ENCODE results near the gene ANGPTL2.
A peak's percentile ranks its signal among the peaks of the same experiment; 100 is the strongest.

The ANGPTL2 gene

DNA sequence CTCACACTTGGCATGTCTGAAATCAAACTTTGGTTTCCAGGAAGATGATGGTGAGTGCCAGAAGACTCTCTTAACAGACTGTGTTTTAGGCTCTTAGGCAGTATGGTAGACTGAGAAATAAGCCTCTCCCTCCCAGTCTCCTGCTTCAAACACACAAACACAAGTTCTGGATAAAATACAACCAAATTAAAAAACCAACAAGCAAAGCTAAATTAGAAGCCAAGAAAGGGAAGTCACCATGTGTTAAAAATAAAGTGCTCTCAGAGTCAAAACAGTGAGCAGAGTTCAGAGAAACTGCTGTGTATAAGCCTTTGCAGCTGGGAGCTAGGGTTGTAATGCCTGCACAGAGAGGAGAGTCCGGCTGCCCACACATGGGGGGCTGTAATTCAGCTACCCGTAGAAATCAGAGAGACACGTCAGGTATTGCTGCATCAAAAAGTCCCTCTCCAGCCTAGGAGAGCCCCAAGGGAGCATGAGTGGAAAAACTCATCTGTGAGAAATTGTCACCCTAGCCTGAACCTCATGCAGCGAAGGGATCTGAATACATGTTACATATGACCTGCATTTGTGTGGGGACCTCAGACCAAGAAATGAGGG, 62.6 kb downstream of the ANGPTL2 start:
- H3K4me1 Mint-ChIP-seq (ENCODE audit: low read depth) = peaks cover 10% of the 10 kb centered on the region
- no peak for DNase-seq (ENCODE audit: low spot score)
- peaks cover 10% of the 10 kb centered on the region for H3K27me3 Mint-ChIP-seq (ENCODE audit: low read depth)
- H3K36me3 Mint-ChIP-seq (ENCODE audit: low read depth) = no peaks in the 10 kb centered on the region
- H3K9me3 Mint-ChIP-seq = no peaks in the 10 kb centered on the region
- H3K4me3 Mint-ChIP-seq = no peak overlapping the region
- H3K27ac Mint-ChIP-seq = no peak overlapping the region

DNA sequence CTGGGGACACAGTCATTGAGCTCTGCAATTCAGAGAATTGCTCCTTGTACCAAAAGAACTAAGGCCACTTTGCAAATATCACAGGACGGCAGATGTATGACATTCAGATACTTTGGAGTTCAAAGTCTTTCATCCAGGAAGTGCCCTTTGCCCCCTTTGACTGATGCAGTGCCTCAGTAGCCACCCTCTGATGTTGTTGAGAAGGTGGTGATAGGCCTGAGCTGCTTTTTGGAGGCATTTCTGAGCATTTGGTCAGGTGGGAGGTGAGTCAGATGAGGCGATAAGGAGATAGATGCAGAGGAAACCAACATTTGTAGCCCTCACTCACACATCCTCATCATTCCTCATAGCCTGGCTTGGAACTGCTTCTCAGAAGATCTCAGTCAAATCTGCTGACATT, 63.4 kb downstream of the ANGPTL2 start:
- DNase-seq (ENCODE audit: low spot score) = no peak
- Mint-ChIP-seq H3K9me3 (no peaks in the 10 kb centered on the region), H3K27me3 (ENCODE audit: low read depth) (peaks cover 4% of the 10 kb centered on the region), H3K4me1 (ENCODE audit: low read depth) (peaks cover 10% of the 10 kb centered on the region), H3K36me3 (ENCODE audit: low read depth) (no peaks in the 10 kb centered on the region), H3K27ac (no peak overlapping the region), H3K4me3 (no peak overlapping the region)

DNA sequence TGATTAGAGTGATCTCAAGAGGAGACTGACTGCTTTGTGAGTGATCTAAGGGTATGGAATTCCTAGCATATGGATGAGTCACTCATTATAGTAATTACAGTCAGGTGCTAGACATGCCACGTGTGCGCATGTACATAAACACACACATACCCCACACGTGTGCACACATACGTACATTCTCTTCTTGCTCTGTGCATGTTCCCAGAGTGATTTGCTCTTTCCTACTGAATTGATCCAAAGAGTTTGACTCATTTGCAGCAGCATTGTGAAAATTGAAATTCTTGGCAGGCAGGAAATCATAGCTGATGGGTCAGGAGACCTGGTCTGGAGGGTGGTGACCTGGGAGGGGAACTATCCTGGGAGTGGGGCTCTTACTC, 63.8 kb downstream of the ANGPTL2 start:
- peaks cover 2% of the 10 kb centered on the region for H3K27me3 Mint-ChIP-seq (ENCODE audit: low read depth)

DNA sequence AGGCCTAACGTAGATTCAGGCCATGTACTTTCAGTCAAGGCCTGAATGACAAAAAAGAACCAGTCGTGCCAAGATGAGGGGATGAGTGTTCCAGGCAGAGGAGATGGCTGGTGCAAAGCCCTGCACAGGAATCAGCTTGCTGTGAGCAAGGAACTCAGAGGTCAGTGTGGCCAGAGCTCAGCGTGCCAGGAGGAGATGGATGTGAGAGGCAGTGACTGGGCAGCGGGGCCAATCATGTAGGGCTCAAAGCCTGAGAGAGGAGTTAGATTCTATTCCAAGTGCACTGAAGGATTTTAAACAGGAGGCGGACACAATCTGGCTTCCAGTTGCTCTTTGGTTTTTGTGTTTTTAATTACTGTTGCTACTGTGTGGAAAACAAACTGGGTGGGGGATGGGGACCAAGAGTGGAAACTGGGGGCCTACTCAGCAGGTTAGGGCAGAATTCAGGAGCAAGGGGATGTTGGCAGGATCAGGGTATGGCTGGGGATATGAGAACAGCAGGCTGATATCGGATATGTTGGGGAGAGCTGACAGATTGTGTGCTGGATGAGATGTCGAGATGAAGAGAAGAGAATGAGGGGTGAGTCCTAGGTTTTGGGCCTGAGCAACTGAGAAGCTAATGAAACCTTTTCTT, 64.3 kb downstream of the ANGPTL2 start:
- Mint-ChIP-seq H3K9me3 (no peaks in the 10 kb centered on the region), H3K4me3 (no peak overlapping the region), H3K36me3 (ENCODE audit: low read depth) (no peaks in the 10 kb centered on the region), H3K27me3 (ENCODE audit: low read depth) (peaks cover 2% of the 10 kb centered on the region), H3K27ac (no peak overlapping the region), H3K4me1 (ENCODE audit: low read depth) (peaks cover 10% of the 10 kb centered on the region)
- DNase-seq (ENCODE audit: low spot score) = no peak

More for the DNA sequence above, 63.8 kb downstream of the ANGPTL2 start:
- no peaks in the 10 kb centered on the region for H3K36me3 Mint-ChIP-seq (ENCODE audit: low read depth)
- peaks cover 10% of the 10 kb centered on the region for H3K4me1 Mint-ChIP-seq (ENCODE audit: low read depth)
- DNase-seq (ENCODE audit: low spot score) = no peak
- no peaks in the 10 kb centered on the region for H3K9me3 Mint-ChIP-seq
- H3K27ac Mint-ChIP-seq = no peak overlapping the region
- H3K4me3 Mint-ChIP-seq = no peak overlapping the region

DNA sequence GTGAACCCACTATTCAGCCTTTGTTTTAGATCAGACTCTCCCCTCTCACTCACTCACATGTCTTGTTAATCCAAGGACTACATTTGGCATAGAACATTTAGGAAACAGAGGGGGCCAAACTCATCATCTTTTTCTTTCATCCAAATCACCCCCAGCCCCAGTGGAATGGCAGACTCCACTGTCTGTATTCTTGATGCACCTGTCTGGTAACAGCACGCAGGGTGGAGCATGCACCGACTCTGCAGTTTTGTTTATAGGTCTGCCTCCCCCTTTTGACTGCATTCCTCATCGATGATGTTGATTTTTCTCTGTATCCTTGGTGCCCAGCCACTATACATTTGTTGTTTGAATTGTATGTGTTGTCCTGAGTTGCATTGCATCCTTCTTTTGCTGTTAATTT, 66.0 kb downstream of the ANGPTL2 start:
- H3K27ac Mint-ChIP-seq = no peak overlapping the region
- peaks cover 2% of the 10 kb centered on the region for H3K27me3 Mint-ChIP-seq (ENCODE audit: low read depth)

DNA sequence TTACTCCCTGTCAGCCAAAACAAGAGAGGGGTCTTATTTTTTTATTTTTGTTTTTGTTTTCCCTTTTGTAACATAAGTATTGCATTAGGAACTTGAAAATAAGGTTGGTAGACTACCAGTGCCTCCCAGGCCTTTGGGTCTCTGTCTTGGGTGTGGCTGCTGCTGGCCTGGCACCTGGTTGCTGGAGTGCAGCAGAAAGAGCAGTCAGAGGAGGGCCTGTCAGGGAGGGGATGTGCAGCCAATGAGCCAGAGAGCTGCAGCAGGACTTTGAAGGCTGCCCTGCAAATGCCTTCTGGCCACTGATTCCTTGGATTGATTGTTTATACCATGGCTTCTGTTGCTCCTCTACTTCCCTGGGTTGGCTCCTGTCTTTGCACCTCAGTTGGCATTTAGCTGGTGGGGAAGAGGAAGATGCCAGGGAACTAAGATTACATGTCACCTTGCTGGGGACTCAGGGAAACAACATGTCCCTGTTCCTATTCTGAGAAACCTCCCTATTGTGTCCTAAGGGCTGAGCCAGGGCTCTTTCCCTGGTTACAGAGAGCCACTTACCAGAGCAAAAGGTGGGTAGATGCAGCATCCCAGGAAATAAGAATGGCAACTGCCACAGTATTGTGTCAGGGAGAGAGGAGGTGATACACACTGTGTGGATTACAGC, 66.6 kb downstream of the ANGPTL2 start:
- no peak for DNase-seq (ENCODE audit: low spot score)
- H3K4me1 Mint-ChIP-seq (ENCODE audit: low read depth) = peaks cover 10% of the 10 kb centered on the region
- peaks cover 2% of the 10 kb centered on the region for H3K27me3 Mint-ChIP-seq (ENCODE audit: low read depth)
- H3K27ac Mint-ChIP-seq = no peak overlapping the region
- no peaks in the 10 kb centered on the region for H3K36me3 Mint-ChIP-seq (ENCODE audit: low read depth)
- no peaks in the 10 kb centered on the region for H3K9me3 Mint-ChIP-seq
- no peak overlapping the region for H3K4me3 Mint-ChIP-seq

More for the DNA sequence above, 66.0 kb downstream of the ANGPTL2 start:
- Mint-ChIP-seq H3K4me1 (ENCODE audit: low read depth) (peaks cover 10% of the 10 kb centered on the region), H3K9me3 (no peaks in the 10 kb centered on the region), H3K4me3 (no peak overlapping the region), H3K36me3 (ENCODE audit: low read depth) (no peaks in the 10 kb centered on the region)
- no peak for DNase-seq (ENCODE audit: low spot score)

DNA sequence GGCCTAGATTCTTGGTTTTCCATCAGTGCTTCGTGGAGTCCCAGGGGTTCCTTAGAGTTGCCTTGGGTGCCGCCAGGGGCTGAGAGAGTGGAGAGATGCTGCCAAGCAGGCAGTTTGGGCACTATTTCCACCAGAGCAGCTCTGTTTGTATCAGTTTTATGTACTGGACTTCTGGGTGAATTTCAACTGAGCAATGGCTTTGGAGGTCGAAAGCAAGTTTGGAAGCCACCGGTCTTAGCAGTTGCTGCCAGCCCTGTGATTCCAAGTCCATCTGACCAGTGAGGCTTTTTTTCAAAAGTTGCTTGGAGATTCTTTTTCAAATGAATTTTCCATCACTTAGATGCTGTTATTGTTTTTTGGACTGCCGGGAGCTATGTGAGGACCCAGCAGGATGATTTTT, 68.5 kb downstream of the ANGPTL2 start:
- Mint-ChIP-seq H3K9me3 (no peaks in the 10 kb centered on the region), H3K27ac (no peak overlapping the region), H3K27me3 (ENCODE audit: low read depth) (no peaks in the 10 kb centered on the region), H3K4me1 (ENCODE audit: low read depth) (peaks cover 14% of the 10 kb centered on the region), H3K4me3 (no peak overlapping the region), H3K36me3 (ENCODE audit: low read depth) (no peaks in the 10 kb centered on the region)
- no peak for DNase-seq (ENCODE audit: low spot score)

DNA sequence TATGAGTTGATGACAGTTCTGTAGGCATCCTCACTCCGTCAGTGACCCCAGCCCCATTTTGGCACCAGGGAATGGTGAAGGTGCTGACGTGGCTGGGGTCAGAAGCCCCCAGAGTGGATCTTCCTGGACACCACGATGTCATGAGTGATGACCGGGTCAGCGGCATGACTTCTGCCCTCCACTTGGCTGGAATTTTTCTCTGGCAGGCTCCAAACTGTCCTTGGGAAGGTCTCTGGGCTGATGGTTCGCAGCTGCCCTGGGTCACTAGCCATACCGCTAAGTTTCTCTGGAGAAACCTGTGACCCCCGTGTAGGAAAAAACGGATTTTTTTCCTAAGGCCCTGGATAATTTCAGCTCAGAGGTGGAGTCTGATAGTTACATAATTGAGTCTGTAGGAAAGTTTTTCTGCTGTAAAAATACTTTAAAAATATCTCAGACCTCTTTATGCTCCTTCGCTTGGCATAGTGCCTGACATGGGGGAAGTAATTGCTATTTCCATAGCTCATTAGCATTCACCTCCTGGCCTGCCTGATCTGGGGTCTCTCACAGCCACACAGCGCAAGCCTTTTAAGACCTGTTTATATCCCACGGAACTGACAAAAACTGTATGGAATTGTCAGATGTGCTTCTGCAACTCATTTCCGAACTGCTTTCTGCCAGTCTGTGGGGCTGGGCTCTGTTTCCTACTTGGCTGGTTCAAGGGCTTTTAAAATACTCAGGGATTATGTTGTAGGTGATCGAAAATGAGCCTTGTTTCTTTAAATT, 69.2 kb downstream of the ANGPTL2 start:
- Mint-ChIP-seq H3K27me3 (ENCODE audit: low read depth) (peaks cover 1% of the 10 kb centered on the region), H3K4me1 (ENCODE audit: low read depth) (peaks cover 15% of the 10 kb centered on the region), H3K36me3 (ENCODE audit: low read depth) (no peaks in the 10 kb centered on the region), H3K9me3 (no peaks in the 10 kb centered on the region), H3K4me3 (no peak overlapping the region), H3K27ac (no peak overlapping the region)
- no peak for DNase-seq (ENCODE audit: low spot score)

DNA sequence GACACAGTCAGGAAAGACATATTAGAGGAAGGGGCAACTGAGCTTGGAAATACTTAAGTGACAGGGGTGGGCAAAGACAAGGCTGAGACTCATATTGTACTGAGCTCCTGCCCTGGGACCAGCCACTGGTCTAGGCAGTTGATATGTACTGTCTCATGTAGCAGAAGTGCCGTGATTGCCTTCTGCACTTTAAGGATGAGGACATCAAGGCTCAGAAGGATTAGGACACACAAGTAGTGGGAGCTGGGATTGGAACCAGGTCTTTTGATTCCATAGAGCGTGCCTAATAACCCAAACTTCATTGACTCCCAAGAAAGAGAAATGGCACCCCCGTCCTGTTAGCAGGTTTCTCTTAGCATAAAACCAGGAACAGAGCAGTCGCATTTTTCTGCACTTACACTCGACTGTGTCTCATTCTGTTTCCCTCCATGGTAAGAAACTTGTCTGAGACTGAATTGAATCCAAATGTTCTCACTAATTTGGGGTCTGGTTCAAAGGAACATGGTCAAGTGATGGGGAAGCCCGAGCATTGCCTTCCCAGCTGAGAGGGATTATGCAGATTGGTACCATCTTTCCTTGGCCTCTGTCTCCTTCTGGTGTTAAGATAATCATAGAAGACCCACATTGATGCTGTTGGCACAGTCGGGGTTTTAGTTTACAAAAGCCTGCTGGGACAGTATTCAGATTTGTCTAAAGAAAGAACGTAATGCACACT, 70.4 kb downstream of the ANGPTL2 start:
- Mint-ChIP-seq H3K27ac (no peak overlapping the region), H3K4me1 (ENCODE audit: low read depth) (peaks cover 20% of the 10 kb centered on the region), H3K9me3 (no peaks in the 10 kb centered on the region), H3K27me3 (ENCODE audit: low read depth) (peaks cover 6% of the 10 kb centered on the region), H3K4me3 (no peak overlapping the region), H3K36me3 (ENCODE audit: low read depth) (peaks cover 3% of the 10 kb centered on the region)
- DNase-seq (ENCODE audit: low spot score) = no peak

DNA sequence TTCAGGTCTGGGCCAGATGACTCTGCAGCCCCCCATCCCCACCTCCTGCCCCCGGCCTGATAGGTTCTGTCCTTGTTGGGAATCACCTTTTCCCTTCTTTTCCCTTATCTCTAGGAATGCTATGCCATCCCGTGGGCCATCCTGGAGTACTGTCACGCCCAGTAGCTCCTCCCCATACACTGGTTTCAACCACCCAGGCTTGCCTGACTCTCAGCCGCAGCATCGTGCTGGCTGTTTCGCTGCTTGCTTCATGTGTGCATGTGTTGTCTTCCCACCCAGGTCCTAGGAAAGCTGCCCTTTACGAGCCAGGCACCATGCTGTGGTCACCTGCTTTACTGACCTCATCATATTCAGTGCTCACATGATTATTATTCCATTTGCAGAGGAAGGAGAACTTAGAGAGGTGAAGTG, 71.8 kb downstream of the ANGPTL2 start:
- Mint-ChIP-seq H3K27me3 (ENCODE audit: low read depth) (peaks cover 12% of the 10 kb centered on the region), H3K9me3 (no peaks in the 10 kb centered on the region), H3K36me3 (ENCODE audit: low read depth) (peaks cover 3% of the 10 kb centered on the region), H3K4me3 (no peak overlapping the region), H3K27ac (no peak overlapping the region), H3K4me1 (ENCODE audit: low read depth) (peaks cover 20% of the 10 kb centered on the region)
- no peak for DNase-seq (ENCODE audit: low spot score)

DNA sequence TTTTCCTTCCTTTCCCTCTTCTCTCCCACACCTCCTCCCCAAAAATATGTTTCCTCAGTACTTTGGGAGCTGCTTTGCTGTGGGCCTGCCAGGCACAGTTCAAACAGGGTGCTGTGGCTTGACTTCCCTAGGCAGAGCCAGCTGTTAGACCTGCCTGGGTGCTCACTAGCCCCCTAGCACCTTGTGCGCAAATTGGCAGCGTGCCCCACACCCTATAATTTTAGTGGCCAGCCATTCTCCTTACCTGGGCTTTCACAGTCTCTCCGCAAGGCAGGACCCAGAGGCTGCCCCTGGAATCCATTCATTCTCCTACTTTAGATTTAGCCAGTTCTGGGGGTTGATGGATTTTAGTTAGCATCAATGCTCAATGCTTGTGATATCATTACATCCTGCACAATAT, 72.3 kb downstream of the ANGPTL2 start:
- H3K27me3 Mint-ChIP-seq (ENCODE audit: low read depth) = peaks cover 16% of the 10 kb centered on the region
- peaks cover 3% of the 10 kb centered on the region for H3K36me3 Mint-ChIP-seq (ENCODE audit: low read depth)
- H3K9me3 Mint-ChIP-seq = no peaks in the 10 kb centered on the region
- no peak overlapping the region for H3K4me3 Mint-ChIP-seq
- DNase-seq (ENCODE audit: low spot score) = no peak
- H3K4me1 Mint-ChIP-seq (ENCODE audit: low read depth) = peaks cover 20% of the 10 kb centered on the region
- H3K27ac Mint-ChIP-seq = no peak overlapping the region

DNA sequence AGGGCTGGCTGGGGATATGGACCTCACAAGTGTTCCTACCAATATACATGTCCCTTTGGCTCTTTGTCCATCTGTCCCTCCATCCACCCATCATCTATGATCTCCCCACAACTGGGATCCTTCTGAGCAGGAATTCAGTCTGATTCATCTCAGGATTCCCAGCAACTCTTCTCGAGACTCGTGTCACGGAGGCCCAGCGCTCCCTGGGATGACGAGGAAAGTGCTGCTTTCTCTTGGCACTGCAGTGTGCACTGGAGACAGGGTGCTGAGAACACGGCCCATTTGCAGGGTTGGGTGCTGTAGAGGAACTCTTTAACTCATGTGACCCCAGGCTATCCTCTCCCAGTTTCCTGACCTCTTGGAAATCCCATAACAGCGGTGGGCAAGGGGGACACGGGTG, 72.9 kb downstream of the ANGPTL2 start:
- peaks cover 20% of the 10 kb centered on the region for H3K4me1 Mint-ChIP-seq (ENCODE audit: low read depth)
- peaks cover 19% of the 10 kb centered on the region for H3K27me3 Mint-ChIP-seq (ENCODE audit: low read depth)
- H3K36me3 Mint-ChIP-seq (ENCODE audit: low read depth) = peaks cover 3% of the 10 kb centered on the region
- H3K4me3 Mint-ChIP-seq = peak overlapping the region; percentile 20
- peak overlapping the region; percentile 42 for H3K27ac Mint-ChIP-seq
- DNase-seq (ENCODE audit: low spot score) = no peak
- H3K9me3 Mint-ChIP-seq = no peaks in the 10 kb centered on the region

DNA sequence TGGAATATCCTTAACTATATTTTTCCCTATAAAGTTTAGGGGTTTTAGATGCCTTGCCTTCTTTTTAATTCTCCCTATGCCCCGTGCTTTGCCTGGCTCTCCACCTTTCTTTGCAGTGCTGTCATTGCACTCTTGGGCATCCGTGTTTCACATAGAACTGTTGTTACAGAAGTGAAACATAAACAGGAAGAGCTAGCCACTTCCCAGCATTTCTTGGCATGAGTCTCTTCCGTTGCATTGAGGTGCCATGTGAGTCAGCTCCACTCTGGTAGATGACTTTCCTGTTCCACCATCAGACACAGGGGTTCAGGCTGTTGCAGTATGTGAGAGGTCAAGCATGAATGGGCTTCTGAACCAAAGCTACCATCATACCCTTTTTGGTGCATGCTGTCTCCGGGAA, 73.4 kb downstream of the ANGPTL2 start:
- H3K4me1 Mint-ChIP-seq (ENCODE audit: low read depth) = peaks cover 20% of the 10 kb centered on the region
- DNase-seq (ENCODE audit: low spot score) = peak; percentile 52
- H3K27me3 Mint-ChIP-seq (ENCODE audit: low read depth) = peaks cover 21% of the 10 kb centered on the region
- H3K27ac Mint-ChIP-seq = peak overlapping the region; percentile 71
- no peaks in the 10 kb centered on the region for H3K9me3 Mint-ChIP-seq
- peak overlapping the region; percentile 73 for H3K4me3 Mint-ChIP-seq
- H3K36me3 Mint-ChIP-seq (ENCODE audit: low read depth) = peaks cover 3% of the 10 kb centered on the region

Measured in T-helper 2 cell treated with Interferon-gamma antibody and Interleukin-4, amounts not matched to agents 5 μg/mL and 100 μg/mL, for 36 hours (primary cell).